Karpas-422 (cell line): ENCODE data around the gene ZFAND2B. TPM values are rescaled to one million over a fixed set of nuclear protein-coding genes. Genes with fewer than 3 reads are reported as not detected.

Experiments
- DNase-seq: peaks from one replicate; pipeline ENCODE4 v3.0.0-alpha.2; 2015
- H2AFZ ChIP-seq: fragments of 200-600 bp; sonication (generic); 2 replicates; pipeline ENCODE4 v1.6.1; 2014; ENCODE audit warnings: antibody characterized with exemption, low read length, mixed read lengths
- H3K27ac ChIP-seq: fragments of 200-600 bp; sonication (generic); 2 replicates; pipeline ENCODE4 v1.5.1; 2014; ENCODE audit warnings: mild to moderate bottlenecking, low read length, moderate library complexity
- H3K27me3 ChIP-seq: fragments of 200-600 bp; sonication (generic); 2 replicates; pipeline ENCODE4 v1.6.1; 2014; ENCODE audit warnings: low read length, mixed read lengths
- H3K36me3 ChIP-seq: fragments of 200-600 bp; sonication (generic); 2 replicates; pipeline ENCODE4 v1.6.1; 2014; ENCODE audit warnings: low read length, mixed read lengths; ENCODE audit not compliant: insufficient read depth
- H3K4me1 ChIP-seq: fragments of 200-600 bp; sonication (generic); 2 replicates; pipeline ENCODE4 v1.6.1; 2014; ENCODE audit warnings: mild to moderate bottlenecking, low read length, mixed read lengths
- H3K4me2 ChIP-seq: fragments of 200-600 bp; sonication (generic); 2 replicates; pipeline ENCODE4 v1.6.1; 2014; ENCODE audit warnings: low read length, low read depth, mild to moderate bottlenecking; ENCODE audit not compliant: poor library complexity, severe bottlenecking
- H3K4me3 ChIP-seq: fragments of 200-600 bp; sonication (generic); 2 replicates; pipeline ENCODE4 v1.5.1; 2014; ENCODE audit warnings: mild to moderate bottlenecking, antibody characterized with exemption, low read length, mixed read lengths
- H3K79me2 ChIP-seq: fragments of 200-600 bp; sonication (generic); 2 replicates; pipeline ENCODE4 v1.6.1; 2014; ENCODE audit warnings: mild to moderate bottlenecking, low read length, mixed read lengths
- H3K9ac ChIP-seq: fragments of 200-600 bp; sonication (generic); 2 replicates; pipeline ENCODE4 v1.6.0; 2014; ENCODE audit warnings: low read length
- H3K9me2 ChIP-seq: fragments of 200-600 bp; sonication (generic), shearing (Covaris generic); replicated peaks from 2 replicates; pipeline ENCODE4 v1.6.0; 2014; ENCODE audit warnings: mild to moderate bottlenecking, low read length, moderate library complexity; ENCODE audit not compliant: insufficient read depth
- H3K9me3 ChIP-seq: fragments of 300-700, 200-600 bp; sonication (generic); 2 replicates; pipeline ENCODE4 v1.6.1; 2014; ENCODE audit warnings: low read length, mixed read lengths
- H4K20me1 ChIP-seq: fragments of 200-600 bp; sonication (generic); 2 replicates; pipeline ENCODE4 v1.6.1; 2014; ENCODE audit warnings: mild to moderate bottlenecking, antibody characterized with exemption, low read length, low read depth; ENCODE audit not compliant: insufficient read depth
- total RNA-seq: library from RNA; depleted of rRNA; stranded (reverse); fragments of >200 nt; shearing (Covaris generic); gene quantifications from 2 replicates; pipeline ENCODE4 v1.2.3, GENCODE V29; 2014; ENCODE audit warnings: low replicate concordance

The ZFAND2B gene
- total RNA-seq, 1 experiment from 2014 or later = 28.0 TPM

GRCh38 chr2:219210886-219211362, 4.3 kb downstream of the ZFAND2B start:
- Histone ChIP-seq H3K9ac (no peak overlapping the region), H3K4me3 (no peak overlapping the region), H3K79me2 (0 out of 2 replicates have a peak, but pooled peaks cover 6% of the 10 kb centered on the region), H2AFZ (no peak overlapping the region), H3K27me3 (no peaks in the 10 kb centered on the region), H3K27ac (no peak overlapping the region), H3K9me3 (no peaks in the 10 kb centered on the region), H3K9me2 (no peaks in the 10 kb centered on the region), H3K4me2 (no peak overlapping the region), H4K20me1 (no peaks in the 10 kb centered on the region), H3K4me1 (peaks cover 14% of the 10 kb centered on the region), H3K36me3 (peaks cover 31% of the 10 kb centered on the region)
- DNase-seq = peak; percentile 32

GRCh38 chr2:219213026-219213415, 6.4 kb downstream of the ZFAND2B start:
- DNase-seq = peak; percentile 6
- Histone ChIP-seq H2AFZ (no peak overlapping the region), H3K4me2 (no peak overlapping the region), H3K4me1 (peaks cover 15% of the 10 kb centered on the region), H3K9me3 (no peaks in the 10 kb centered on the region), H3K27me3 (no peaks in the 10 kb centered on the region), H3K27ac (no peak overlapping the region), H3K4me3 (no peak overlapping the region), H3K9ac (no peak overlapping the region), H3K79me2 (peaks cover 22% of the 10 kb centered on the region), H4K20me1 (no peaks in the 10 kb centered on the region), H3K36me3 (peaks cover 31% of the 10 kb centered on the region), H3K9me2 (no peaks in the 10 kb centered on the region)

- H4K20me1 ChIP-seq = no peaks in the 10 kb centered on the region
- no peak overlapping the region for H3K4me3 ChIP-seq
- H3K36me3 ChIP-seq = peaks cover 27% of the 10 kb centered on the region
- no peaks in the 10 kb centered on the region for H3K9me3 ChIP-seq
- no peaks in the 10 kb centered on the region for H3K9me2 ChIP-seq
- no peak overlapping the region for H3K9ac ChIP-seq
- peak; percentile 16 for DNase-seq
- H2AFZ ChIP-seq = no peak overlapping the region
- peaks cover 27% of the 10 kb centered on the region for H3K79me2 ChIP-seq
- H3K27ac ChIP-seq = no peak overlapping the region
- no peak overlapping the region for H3K4me2 ChIP-seq
- peaks cover 20% of the 10 kb centered on the region for H3K4me1 ChIP-seq
- H3K27me3 ChIP-seq = no peaks in the 10 kb centered on the region
Measured at GRCh38 chr2:219213486-219214071, 7.0 kb downstream of the ZFAND2B start.

GRCh38 chr2:219214141-219214540, 7.6 kb downstream of the ZFAND2B start:
- peaks cover 27% of the 10 kb centered on the region for H3K79me2 ChIP-seq

GRCh38 chr2:219214786-219215185, 8.2 kb downstream of the ZFAND2B start:
- no peak overlapping the region for H3K9ac ChIP-seq
- H3K9me3 ChIP-seq = no peaks in the 10 kb centered on the region
- no peaks in the 10 kb centered on the region for H3K9me2 ChIP-seq
- H2AFZ ChIP-seq = no peak overlapping the region
- H3K27me3 ChIP-seq = no peaks in the 10 kb centered on the region
- DNase-seq = no peak
- H3K36me3 ChIP-seq = peaks cover 28% of the 10 kb centered on the region
- H4K20me1 ChIP-seq = no peaks in the 10 kb centered on the region
- H3K27ac ChIP-seq = no peak overlapping the region
- no peak overlapping the region for H3K4me2 ChIP-seq
- H3K4me3 ChIP-seq = no peak overlapping the region
- H3K4me1 ChIP-seq = peaks cover 26% of the 10 kb centered on the region
- peaks cover 27% of the 10 kb centered on the region for H3K79me2 ChIP-seq

More at GRCh38 chr2:219214141-219214540, 7.6 kb downstream of the ZFAND2B start:
- no peak overlapping the region for H2AFZ ChIP-seq
- no peak for DNase-seq
- H3K4me2 ChIP-seq = no peak overlapping the region
- H3K27me3 ChIP-seq = no peaks in the 10 kb centered on the region
- H3K9ac ChIP-seq = no peak overlapping the region
- H4K20me1 ChIP-seq = no peaks in the 10 kb centered on the region
- H3K27ac ChIP-seq = no peak overlapping the region
- peaks cover 24% of the 10 kb centered on the region for H3K4me1 ChIP-seq
- no peaks in the 10 kb centered on the region for H3K9me2 ChIP-seq
- no peak overlapping the region for H3K4me3 ChIP-seq
- no peaks in the 10 kb centered on the region for H3K9me3 ChIP-seq
- H3K36me3 ChIP-seq = peaks cover 23% of the 10 kb centered on the region

GRCh38 chr2:219215871-219216534, 9.4 kb downstream of the ZFAND2B start:
- H3K9ac ChIP-seq = no peak overlapping the region
- no peak overlapping the region for H3K4me2 ChIP-seq
- H4K20me1 ChIP-seq = no peaks in the 10 kb centered on the region
- H3K4me3 ChIP-seq = no peak overlapping the region
- no peak for DNase-seq
- H3K27ac ChIP-seq = no peak overlapping the region
- H3K4me1 ChIP-seq = peaks cover 26% of the 10 kb centered on the region
- H3K36me3 ChIP-seq = peaks cover 28% of the 10 kb centered on the region
- no peaks in the 10 kb centered on the region for H3K9me2 ChIP-seq
- H2AFZ ChIP-seq = no peak overlapping the region
- no peaks in the 10 kb centered on the region for H3K27me3 ChIP-seq
- no peaks in the 10 kb centered on the region for H3K9me3 ChIP-seq
- H3K79me2 ChIP-seq = peaks cover 27% of the 10 kb centered on the region

- H3K9me3 ChIP-seq = no peaks in the 10 kb centered on the region
- H3K4me2 ChIP-seq = no peak overlapping the region
- no peak overlapping the region for H3K27ac ChIP-seq
- DNase-seq = no peak
- H2AFZ ChIP-seq = no peak overlapping the region
- H3K4me1 ChIP-seq = peaks cover 26% of the 10 kb centered on the region
- H4K20me1 ChIP-seq = no peaks in the 10 kb centered on the region
- H3K9ac ChIP-seq = no peak overlapping the region
- peaks cover 27% of the 10 kb centered on the region for H3K79me2 ChIP-seq
- peaks cover 28% of the 10 kb centered on the region for H3K36me3 ChIP-seq
- no peaks in the 10 kb centered on the region for H3K9me2 ChIP-seq
- no peak overlapping the region for H3K4me3 ChIP-seq
- H3K27me3 ChIP-seq = no peaks in the 10 kb centered on the region
Measured at GRCh38 chr2:219216535-219216915, 9.9 kb downstream of the ZFAND2B start.

GRCh38 chr2:219218217-219218731, 11.7 kb downstream of the ZFAND2B start:
- no peak overlapping the region for H2AFZ ChIP-seq
- no peaks in the 10 kb centered on the region for H3K27me3 ChIP-seq
- no peaks in the 10 kb centered on the region for H4K20me1 ChIP-seq
- peak overlapping the region; percentile 51; the same call in 1 of the 2 replicates for H3K27ac ChIP-seq
- no peaks in the 10 kb centered on the region for H3K9me3 ChIP-seq
- H3K9ac ChIP-seq = peak overlapping the region; percentile 80
- peak overlapping the region; percentile 75 for H3K4me3 ChIP-seq
- no peak for DNase-seq
- peaks cover 26% of the 10 kb centered on the region for H3K4me1 ChIP-seq
- H3K79me2 ChIP-seq = peaks cover 27% of the 10 kb centered on the region
- H3K4me2 ChIP-seq = peak overlapping the region; percentile 82
- peaks cover 24% of the 10 kb centered on the region; the same call in 1 of the 2 replicates for H3K36me3 ChIP-seq
- no peaks in the 10 kb centered on the region for H3K9me2 ChIP-seq
